GM19328 (cell line): Measurements from ENCODE around the gene FER.
"Not testable (repeated sequence)": the region's sequence is repeated elsewhere in the genome, so short reads cannot be mapped to it uniquely, and the experiment has no call there.

Source experiments
- ATAC-seq: cut with Tn5 transposase; IDR thresholded peaks from one replicate; pipeline ENCODE4 v1.9.1; 2021; ENCODE audit warnings: mild to moderate bottlenecking, moderate library complexity; ENCODE audit not compliant: unreplicated experiment

FER gene

DNA sequence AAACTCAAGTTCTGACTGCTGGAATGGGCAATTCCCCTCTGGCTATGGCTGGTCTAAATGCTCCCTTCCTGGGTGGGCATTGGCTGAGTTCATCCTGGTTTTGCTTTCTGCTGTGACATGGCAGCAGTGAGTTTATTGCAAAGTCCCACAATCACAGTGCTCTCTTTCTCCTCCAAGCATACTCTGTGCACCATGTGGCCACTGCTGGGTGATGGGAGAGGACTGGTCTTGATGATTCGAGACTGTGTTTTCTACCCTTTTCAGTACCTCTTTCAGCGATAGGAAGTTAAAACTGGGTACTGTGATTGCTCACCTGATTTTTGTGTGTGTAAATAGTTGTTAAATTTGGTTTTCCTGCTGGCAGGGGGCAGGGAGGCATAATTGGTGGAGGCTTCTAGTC, 49.7 kb downstream of the FER start:
- ATAC-seq = no peak

- ATAC-seq = no peak
These were observed 50.3 kb downstream of the FER start for GRCh38 chr5:108797986-108798385.

DNA sequence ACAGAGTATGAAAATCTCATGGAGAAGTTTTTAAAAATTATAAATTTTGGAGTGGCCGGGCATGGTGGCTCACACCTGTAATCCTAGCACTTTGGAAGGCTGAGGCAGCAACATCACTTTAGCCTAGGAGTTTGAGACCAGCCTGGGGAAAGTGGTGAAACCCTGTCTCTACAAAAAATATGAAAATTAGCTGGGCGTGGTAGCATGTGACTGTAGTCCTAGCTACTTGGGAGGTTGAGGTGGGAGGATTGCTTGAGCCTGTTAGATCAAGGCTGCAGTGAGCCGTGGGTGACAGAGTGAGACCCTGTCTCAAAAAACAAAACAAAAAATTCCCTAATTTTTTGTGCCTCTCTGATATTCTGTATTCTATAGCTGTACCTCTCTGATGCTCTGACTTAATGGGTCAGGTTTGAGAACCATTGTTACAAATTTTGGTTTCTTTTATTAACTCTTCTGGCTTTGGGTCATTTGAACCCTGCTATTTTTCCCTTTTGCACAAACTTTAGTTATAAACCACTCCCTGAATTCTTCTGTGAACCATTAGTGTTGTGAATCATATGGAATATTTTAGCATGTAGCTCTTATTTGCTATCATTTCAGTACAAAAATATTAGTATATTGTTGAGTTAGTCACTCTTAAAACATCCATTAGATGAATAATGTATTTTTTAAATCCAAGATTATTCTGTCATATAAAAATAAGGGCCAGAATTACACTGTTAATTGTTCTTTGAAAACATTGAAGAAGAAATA, 51.0 kb downstream of the FER start:
- ATAC-seq = no peak

GRCh38 chr5:108801301-108801700, 53.6 kb downstream of the FER start:
- no peak for ATAC-seq

- no peak for ATAC-seq
These were observed 54.1 kb downstream of the FER start for GRCh38 chr5:108801776-108802175.

- no peak for ATAC-seq
These were observed 63.0 kb downstream of the FER start for GRCh38 chr5:108810717-108811116.

DNA sequence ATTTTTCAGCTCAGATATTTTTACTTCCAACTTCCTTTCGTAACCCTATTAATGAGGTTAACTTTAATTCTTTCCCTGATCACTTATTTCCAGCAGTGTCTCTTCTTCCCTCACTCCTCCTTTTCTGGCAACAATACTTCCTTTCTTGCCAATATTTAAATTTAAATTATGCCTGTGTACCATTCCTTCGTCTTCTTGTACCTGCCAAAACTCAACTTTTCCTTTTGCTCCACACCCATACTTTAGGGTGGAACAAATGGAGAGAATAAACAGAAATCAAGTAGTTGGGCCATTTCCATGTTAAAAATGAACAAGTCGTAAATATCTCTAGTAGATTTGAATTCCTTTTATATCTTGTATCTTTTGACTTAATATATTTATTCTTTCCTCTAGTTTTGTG, 66.0 kb downstream of the FER start:
- no peak for ATAC-seq

DNA sequence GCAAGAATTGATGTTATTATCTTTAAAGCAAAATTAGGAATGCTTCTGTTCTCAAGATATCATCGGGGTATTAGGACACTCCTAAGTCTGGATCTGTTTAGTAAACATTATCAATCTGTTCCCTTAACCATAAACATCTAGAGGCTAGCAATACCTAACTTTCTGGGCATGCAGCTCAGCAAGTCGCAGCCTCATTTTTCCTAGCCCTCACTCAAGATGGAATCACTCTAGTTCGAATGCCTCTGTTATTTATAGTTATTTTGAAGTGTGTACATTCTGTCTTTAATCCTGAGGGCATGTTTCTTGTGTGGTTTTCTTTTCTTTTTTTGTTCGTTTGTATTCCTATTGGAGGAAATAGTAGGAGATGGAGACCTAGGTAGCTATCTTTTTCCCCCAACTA, 66.9 kb downstream of the FER start:
- ATAC-seq = no peak

DNA sequence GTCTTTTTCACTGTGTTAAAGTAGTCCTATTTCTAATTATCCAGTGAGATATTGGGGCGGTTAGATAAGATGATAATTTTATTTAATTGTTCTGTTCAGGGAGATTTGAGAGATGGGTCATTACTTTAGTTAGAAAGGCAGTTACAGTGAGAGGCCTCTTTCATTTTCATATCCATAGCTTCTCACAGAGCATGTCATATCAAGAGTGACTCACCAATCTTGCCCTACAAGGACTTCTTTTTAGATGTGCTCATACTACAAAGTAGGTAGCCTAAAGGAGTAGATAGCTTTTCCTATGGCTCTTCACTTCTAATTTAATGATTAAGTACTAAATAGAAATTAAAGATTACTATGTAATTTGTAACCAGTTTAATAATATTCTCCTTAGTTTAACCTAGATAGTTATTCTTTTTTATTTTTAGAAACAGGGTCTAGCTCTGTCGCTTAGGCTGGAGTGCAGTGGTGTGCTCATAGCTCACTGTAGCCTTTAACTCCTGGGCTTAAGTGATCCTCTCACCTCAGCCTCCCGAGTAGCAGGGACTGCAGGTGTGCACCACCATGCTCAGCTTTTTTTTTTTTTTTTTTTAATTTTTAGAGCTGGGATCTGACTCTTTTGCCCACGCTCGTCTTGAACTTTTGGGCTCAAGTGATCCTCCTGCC, 71.0 kb downstream of the FER start:
- ATAC-seq = peak; percentile 72

GRCh38 chr5:108820983-108821382, 73.3 kb downstream of the FER start:
- ATAC-seq = no peak

DNA sequence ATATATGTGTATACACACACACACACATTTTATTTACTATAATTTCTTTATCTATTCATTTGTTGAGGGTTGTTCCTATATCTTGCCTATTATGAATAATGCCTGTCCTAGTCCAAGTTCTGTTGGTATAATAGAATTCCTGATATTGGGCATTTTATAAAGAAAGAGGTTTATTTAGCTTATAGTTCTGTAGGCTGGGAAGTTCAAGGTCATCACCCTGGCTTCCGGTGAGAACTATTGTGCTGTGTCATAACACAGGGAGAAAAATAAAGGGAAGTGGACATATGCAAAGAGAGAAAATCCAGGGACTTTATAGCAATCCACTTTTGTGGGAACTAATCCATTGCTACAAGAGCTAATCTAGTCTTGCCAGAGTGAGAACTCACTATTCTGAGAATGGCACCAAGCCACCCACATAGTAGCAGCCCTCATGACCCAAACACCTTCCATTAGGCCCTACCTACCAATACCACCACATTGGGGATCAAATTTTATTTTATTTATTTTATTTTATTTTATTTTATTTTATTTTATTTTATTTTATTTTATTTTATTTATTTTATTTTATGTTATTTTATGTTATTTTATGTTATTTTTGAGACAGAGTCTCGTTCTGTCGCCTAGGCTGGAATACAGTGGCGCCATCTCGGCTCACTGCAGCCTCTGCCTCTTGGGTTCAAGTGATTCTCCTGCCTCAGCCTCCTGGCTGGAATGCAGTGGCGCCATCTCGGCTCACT, 74.7 kb downstream of the FER start:
- no peak for ATAC-seq

GRCh38 chr5:108827131-108827530, 79.4 kb downstream of the FER start:
- ATAC-seq = no peak

- ATAC-seq = no peak
These were observed 83.1 kb downstream of the FER start for GRCh38 chr5:108830705-108831276.

- no peak for ATAC-seq
These were observed 88.8 kb downstream of the FER start for GRCh38 chr5:108836492-108836891.

GRCh38 chr5:108842260-108842941, 94.7 kb downstream of the FER start:
- not testable (repeated sequence) for ATAC-seq

DNA sequence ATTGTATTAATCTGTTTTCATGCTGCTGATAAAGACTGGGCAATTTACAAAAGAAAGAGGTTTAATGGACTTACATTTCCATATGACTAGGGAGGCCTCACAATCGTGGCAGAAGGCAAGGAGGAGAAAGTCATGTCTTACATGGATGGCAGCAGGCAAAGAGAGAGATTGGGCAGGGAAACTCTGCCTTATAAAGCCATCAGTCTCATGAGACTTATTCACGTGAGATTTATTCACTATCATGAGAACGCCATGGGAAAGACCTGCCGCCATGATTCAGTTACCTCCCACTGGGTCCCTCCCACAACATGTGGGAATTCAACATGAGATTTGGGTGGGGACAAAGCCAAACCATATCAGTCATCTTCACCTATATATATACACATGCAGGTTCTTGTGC, 103.4 kb downstream of the FER start:
- not testable (repeated sequence) for ATAC-seq

- no peak for ATAC-seq
These were observed 110.2 kb downstream of the FER start for GRCh38 chr5:108857905-108858304.

GRCh38 chr5:108858959-108859358, 111.3 kb downstream of the FER start:
- peak; percentile 89 for ATAC-seq

DNA sequence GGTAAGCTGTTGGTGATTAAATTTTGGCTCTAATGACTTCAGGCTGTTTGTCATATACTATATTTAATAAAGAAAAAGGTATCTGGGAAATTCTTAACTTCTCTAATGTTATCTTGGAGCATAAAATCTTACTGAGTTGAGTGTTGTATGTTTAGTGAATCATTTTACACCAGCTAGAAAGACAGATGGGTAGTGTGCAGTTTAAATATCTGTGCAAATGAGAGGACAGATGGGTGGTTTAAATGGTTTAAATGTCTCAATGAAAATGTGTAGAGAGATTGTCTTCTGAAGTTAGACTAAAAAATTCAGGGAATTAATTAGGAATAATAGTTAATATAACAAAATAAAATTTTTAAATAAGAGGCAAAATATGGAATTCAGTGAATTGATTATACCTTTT, 114.5 kb downstream of the FER start:
- ATAC-seq = no peak

GRCh38 chr5:108866097-108866496, 118.4 kb downstream of the FER start:
- ATAC-seq = not testable (repeated sequence)

DNA sequence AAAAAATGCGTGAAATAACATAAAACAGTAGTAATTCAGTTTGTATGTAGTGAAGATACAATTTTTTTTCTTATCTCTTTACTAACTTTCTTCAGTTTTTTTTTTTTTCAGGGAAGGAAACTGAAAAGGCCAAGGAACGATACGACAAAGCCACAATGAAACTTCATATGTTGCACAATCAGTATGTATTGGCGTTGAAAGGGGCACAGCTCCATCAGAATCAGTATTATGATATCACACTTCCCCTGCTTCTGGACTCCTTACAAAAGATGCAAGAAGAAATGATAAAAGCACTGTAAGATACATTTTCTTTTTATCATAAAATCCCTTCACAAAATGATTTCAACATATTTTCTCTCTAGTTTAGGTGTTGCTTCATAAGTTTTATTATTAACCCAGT, 120.0 kb downstream of the FER start:
- no peak for ATAC-seq
